Measurements from ENCODE around the gene TAF11. TPM values are rescaled to one million over a fixed set of nuclear protein-coding genes. Genes with fewer than 3 reads are reported as not detected.

The TAF11 gene
- total RNA-seq, 2 donors from 2014 or later = 24.6 to 27.4 TPM

DNA sequence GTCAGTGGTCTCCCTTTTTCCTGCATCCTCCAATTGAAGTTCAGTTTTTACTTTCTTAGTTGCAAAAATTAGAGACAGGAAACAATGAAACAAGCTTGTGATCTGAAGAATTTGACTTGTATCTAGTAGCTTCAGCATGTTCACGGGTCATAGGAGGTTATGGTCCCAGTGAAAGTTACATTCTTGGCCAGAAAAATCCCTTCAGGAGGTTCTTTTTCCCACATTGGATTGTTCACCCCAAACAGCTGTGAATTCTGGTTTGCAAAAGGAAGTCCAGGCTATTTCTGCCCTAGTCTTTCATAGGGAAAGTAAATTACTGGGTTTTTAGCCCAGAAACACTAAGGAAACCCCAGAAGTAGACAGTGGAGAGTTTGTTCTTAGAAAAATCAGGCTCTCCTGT lies 9.3 kb upstream of the TAF11 start:
- intact Hi-C loops (cut with DNase I) = no loop called here
- no peaks in the 10 kb centered on the region for H3K36me3 ChIP-seq
- no peak overlapping the region for H3K4me3 ChIP-seq
- no peak overlapping the region for H3K9ac ChIP-seq (ENCODE audit: low read depth in 2 of 2, low read length in 2 of 2)
- no peaks in the 10 kb centered on the region for H3K4me1 ChIP-seq
- H3K27ac ChIP-seq = no peak overlapping the region
- no peaks in the 10 kb centered on the region for H3K9me3 ChIP-seq
- DNase-seq = no peak
- TF ChIP-seq, protein P1, sequence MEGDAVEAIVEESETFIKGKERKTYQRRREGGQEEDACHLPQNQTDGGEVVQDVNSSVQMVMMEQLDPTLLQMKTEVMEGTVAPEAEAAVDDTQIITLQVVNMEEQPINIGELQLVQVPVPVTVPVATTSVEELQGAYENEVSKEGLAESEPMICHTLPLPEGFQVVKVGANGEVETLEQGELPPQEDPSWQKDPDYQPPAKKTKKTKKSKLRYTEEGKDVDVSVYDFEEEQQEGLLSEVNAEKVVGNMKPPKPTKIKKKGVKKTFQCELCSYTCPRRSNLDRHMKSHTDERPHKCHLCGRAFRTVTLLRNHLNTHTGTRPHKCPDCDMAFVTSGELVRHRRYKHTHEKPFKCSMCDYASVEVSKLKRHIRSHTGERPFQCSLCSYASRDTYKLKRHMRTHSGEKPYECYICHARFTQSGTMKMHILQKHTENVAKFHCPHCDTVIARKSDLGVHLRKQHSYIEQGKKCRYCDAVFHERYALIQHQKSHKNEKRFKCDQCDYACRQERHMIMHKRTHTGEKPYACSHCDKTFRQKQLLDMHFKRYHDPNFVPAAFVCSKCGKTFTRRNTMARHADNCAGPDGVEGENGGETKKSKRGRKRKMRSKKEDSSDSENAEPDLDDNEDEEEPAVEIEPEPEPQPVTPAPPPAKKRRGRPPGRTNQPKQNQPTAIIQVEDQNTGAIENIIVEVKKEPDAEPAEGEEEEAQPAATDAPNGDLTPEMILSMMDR (IDR thresholded peaks at IDR 0.05) = no peak
- no peaks in the 10 kb centered on the region for H3K27me3 ChIP-seq

GRCh38 chr6:34894693-34895092 lies 6.9 kb upstream of the TAF11 start:
- DNase-seq = no peak
- Histone ChIP-seq H3K27me3 (no peaks in the 10 kb centered on the region), H3K36me3 (no peaks in the 10 kb centered on the region), H3K4me3 (no peak overlapping the region), H3K9me3 (no peaks in the 10 kb centered on the region), H3K27ac (no peak overlapping the region), H3K4me1 (no peaks in the 10 kb centered on the region), H3K9ac (ENCODE audit: low read depth in 2 of 2, low read length in 2 of 2) (no peak overlapping the region)
- intact Hi-C loops (cut with DNase I) = no loop called here
- TF ChIP-seq, protein P1 (IDR thresholded peaks at IDR 0.05) = no peak

- Histone ChIP-seq H3K27me3 (no peaks in the 10 kb centered on the region), H3K4me3 (no peak overlapping the region), H3K36me3 (no peaks in the 10 kb centered on the region), H3K27ac (no peak overlapping the region), H3K9ac (ENCODE audit: low read depth in 2 of 2, low read length in 2 of 2) (no peak overlapping the region), H3K4me1 (no peaks in the 10 kb centered on the region), H3K9me3 (no peaks in the 10 kb centered on the region)
- TF ChIP-seq, protein P1 (IDR thresholded peaks at IDR 0.05) = no peak
- no peak for DNase-seq
- intact Hi-C loops (cut with DNase I) = no loop called here
These were observed 3.5 kb upstream of the TAF11 start for GRCh38 chr6:34891296-34891695.

- DNase-seq = no peak
- Histone ChIP-seq H3K4me1 (no peaks in the 10 kb centered on the region), H3K4me3 (peak overlapping the region; percentile 93), H3K36me3 (no peaks in the 10 kb centered on the region), H3K9me3 (no peaks in the 10 kb centered on the region), H3K9ac (ENCODE audit: low read depth in 2 of 2, low read length in 2 of 2) (peak overlapping the region; percentile 8 to 70), H3K27me3 (no peaks in the 10 kb centered on the region), H3K27ac (no peak overlapping the region)
- intact Hi-C loops (cut with DNase I) = no loop called here
- TF ChIP-seq, protein P1 (IDR thresholded peaks at IDR 0.05) = no peak
These were observed 2.7 kb upstream of the TAF11 start for GRCh38 chr6:34890533-34890925.

DNA sequence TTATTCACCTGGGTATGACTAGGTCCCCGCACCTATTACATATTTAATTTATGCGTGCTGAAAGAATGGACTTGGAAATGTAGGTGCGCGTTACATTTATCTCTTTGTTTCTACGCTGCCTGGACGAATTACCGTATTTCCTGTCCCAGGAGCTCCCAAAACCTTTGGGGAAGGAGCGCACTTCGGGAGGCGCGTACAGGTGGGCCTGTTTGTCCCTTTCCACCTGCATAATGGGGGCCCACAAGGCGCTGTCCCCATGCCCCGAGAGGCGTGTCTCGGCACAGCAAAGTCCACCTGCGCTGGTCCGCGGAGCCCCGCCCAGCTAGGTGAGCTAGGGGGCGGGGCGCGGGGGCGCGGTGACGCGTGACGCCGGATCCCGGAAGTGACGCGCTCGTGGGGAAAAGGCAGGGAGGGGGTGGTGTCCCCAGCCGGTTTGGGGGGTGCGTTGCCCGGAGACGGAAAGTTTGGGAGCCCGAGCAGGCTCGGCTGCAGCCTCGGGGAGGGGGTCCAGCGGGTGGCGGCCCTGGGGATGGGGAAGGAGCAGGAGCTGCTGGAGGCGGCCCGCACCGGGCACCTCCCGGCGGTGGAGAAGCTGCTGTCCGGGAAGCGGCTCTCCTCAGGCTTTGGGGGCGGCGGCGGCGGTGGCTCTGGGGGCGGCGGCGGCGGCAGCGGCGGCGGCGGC lies 1.2 kb upstream of the TAF11 start, which contains the start of gene ANKS1A:
Gene ANKS1A, plus strand, starts transcription at position 382 of the 682 bp plus-strand sequence. Its CDS starts 148 bp downstream, at position 530.
- Histone ChIP-seq H3K9ac (ENCODE audit: low read depth in 2 of 2, low read length in 2 of 2) (peak within 1 kb of the TSS; percentile 60 to 90), H3K4me1 (no peaks in the 10 kb centered on the region), H3K27ac (peak within 1 kb of the TSS; percentile 91), H3K36me3 (no peaks in the 10 kb centered on the region), H3K9me3 (no peaks in the 10 kb centered on the region), H3K27me3 (no peaks in the 10 kb centered on the region), H3K4me3 (peak within 1 kb of the TSS; percentile 93)
- TF ChIP-seq, protein P1 (IDR thresholded peaks at IDR 0.05) = no peak
- intact Hi-C loops (cut with DNase I) = no loop called here
- peak; percentile 95 for DNase-seq
